ENCODE data around the gene N4BP2L2.

N4BP2L2 gene

GRCh38 chr13:32391101-32391619 is 147.4 kb downstream of the N4BP2L2 start:
- no peak for TF ChIP-seq CTCF (IDR thresholded peaks at IDR 0.05)

- no peak for TF ChIP-seq CTCF (IDR thresholded peaks at IDR 0.05)
These were observed 148.1 kb downstream of the N4BP2L2 start for GRCh38 chr13:32390484-32390883.

GRCh38 chr13:32390048-32390447 is 148.5 kb downstream of the N4BP2L2 start:
- TF ChIP-seq CTCF (IDR thresholded peaks at IDR 0.05): no peak

- no peak for TF ChIP-seq CTCF (IDR thresholded peaks at IDR 0.05)
These were observed 153.2 kb downstream of the N4BP2L2 start for GRCh38 chr13:32385410-32385809.

GRCh38 chr13:32384702-32385101 is 153.9 kb downstream of the N4BP2L2 start:
- TF ChIP-seq CTCF (IDR thresholded peaks at IDR 0.05): no peak

- TF ChIP-seq CTCF (IDR thresholded peaks at IDR 0.05): no peak
These were observed 154.6 kb downstream of the N4BP2L2 start for GRCh38 chr13:32383836-32384618.
